ENCODE data around the gene ASRGL1. TPM values are rescaled to one million over a fixed set of nuclear protein-coding genes. Genes with fewer than 3 reads are reported as not detected.
"Not testable (repeated sequence)": the region's sequence is repeated elsewhere in the genome, so short reads cannot be mapped to it uniquely, and the experiment has no call there.

ASRGL1 gene
- total RNA-seq, 2 experiments from 2014 or later = 9.2 to 10.2 TPM

GRCh38 chr11:62360685-62361084 lies 23.4 kb downstream of the ASRGL1 start:
- no TSS peak for BruUV-seq (replicated peaks)
- no peaks in the 10 kb centered on the region for H4K20me1 ChIP-seq (ENCODE audit: insufficient read depth, low read length)
- H3K4me1 ChIP-seq (ENCODE audit: insufficient read depth, low read length, poor library complexity, severe bottlenecking) = no peaks in the 10 kb centered on the region
- no peaks in the 10 kb centered on the region for H3K79me2 ChIP-seq (ENCODE audit: insufficient read depth, low read depth, low read length)
- H3K4me3 ChIP-seq (ENCODE audit: low read depth, low read length, poor library complexity, severe bottlenecking) = no peak overlapping the region
- no peak for TF ChIP-seq CTCF (conservative IDR thresholded peaks at IDR 0.05; ENCODE audit: low read length)
- no peak for TF ChIP-seq EZH2phosphoT487 (IDR thresholded peaks at IDR 0.05; ENCODE audit: borderline replicate concordance, low read depth, low read length)
- intact Hi-C loops (cut with micrococcal nuclease; ENCODE audit: unreplicated experiment) = no loop called here
- H2AFZ ChIP-seq (ENCODE audit: low read length) = no peak overlapping the region
- H3K36me3 ChIP-seq (ENCODE audit: insufficient read depth, low read length) = 0 out of 2 replicates have a peak, but pooled peaks cover 4% of the 10 kb centered on the region
- CTCF ChIA-PET (ENCODE audit: unreplicated experiment) = no interaction called here
- POLR2A ChIA-PET = no interaction called here
- no peaks in the 10 kb centered on the region for H3K9me3 ChIP-seq (ENCODE audit: low read length)
- H3K27ac ChIP-seq (ENCODE audit: low read depth, low read length, poor library complexity, severe bottlenecking) = no peak overlapping the region
- DNase-seq (ENCODE audit: low spot score) = no peak
- H3K4me2 ChIP-seq (ENCODE audit: low read length) = no peak overlapping the region
- H3K9me2 ChIP-seq (ENCODE audit: insufficient read depth, low read length) = no peaks in the 10 kb centered on the region

GRCh38 chr11:62368861-62369477 lies 31.7 kb downstream of the ASRGL1 start:
- H3K27ac ChIP-seq (ENCODE audit: low read depth, low read length, poor library complexity, severe bottlenecking); H3K9me3 ChIP-seq (ENCODE audit: low read length); H4K20me1 ChIP-seq (ENCODE audit: insufficient read depth, low read length); POLR2A ChIA-PET; CTCF ChIA-PET (ENCODE audit: unreplicated experiment); H2AFZ ChIP-seq (ENCODE audit: low read length); BruUV-seq (replicated peaks); intact Hi-C loops (cut with micrococcal nuclease; ENCODE audit: unreplicated experiment); H3K4me1 ChIP-seq (ENCODE audit: insufficient read depth, low read length, poor library complexity, severe bottlenecking); H3K36me3 ChIP-seq (ENCODE audit: insufficient read depth, low read length); H3K4me2 ChIP-seq (ENCODE audit: low read length); H3K79me2 ChIP-seq (ENCODE audit: insufficient read depth, low read depth, low read length); DNase-seq (ENCODE audit: low spot score); H3K4me3 ChIP-seq (ENCODE audit: low read depth, low read length, poor library complexity, severe bottlenecking); H3K9me2 ChIP-seq (ENCODE audit: insufficient read depth, low read length): not testable (repeated sequence)

GRCh38 chr11:62370743-62371440 lies 33.6 kb downstream of the ASRGL1 start:
- BruUV-seq (replicated peaks) = no TSS peak
- Histone ChIP-seq H3K4me2 (ENCODE audit: low read length) (no peak overlapping the region), H3K27ac (ENCODE audit: low read depth, low read length, poor library complexity, severe bottlenecking) (no peak overlapping the region), H2AFZ (ENCODE audit: low read length) (no peak overlapping the region), H3K79me2 (ENCODE audit: insufficient read depth, low read depth, low read length) (no peaks in the 10 kb centered on the region), H4K20me1 (ENCODE audit: insufficient read depth, low read length) (no peaks in the 10 kb centered on the region), H3K9me3 (ENCODE audit: low read length) (no peaks in the 10 kb centered on the region), H3K4me1 (ENCODE audit: insufficient read depth, low read length, poor library complexity, severe bottlenecking) (no peaks in the 10 kb centered on the region), H3K36me3 (ENCODE audit: insufficient read depth, low read length) (no peaks in the 10 kb centered on the region), H3K9me2 (ENCODE audit: insufficient read depth, low read length) (no peaks in the 10 kb centered on the region), H3K4me3 (ENCODE audit: low read depth, low read length, poor library complexity, severe bottlenecking) (no peak overlapping the region)
- POLR2A ChIA-PET = interaction anchor here (0.7 kb wide), 1 partner anchor 27 kb away, joined by 4 read pairs; no protein-coding TSS in a partner anchor
- intact Hi-C loops (cut with micrococcal nuclease; ENCODE audit: unreplicated experiment) = no loop called here
- CTCF ChIA-PET (ENCODE audit: unreplicated experiment) = no interaction called here
- no peak for DNase-seq (ENCODE audit: low spot score)
- no peak for TF ChIP-seq EZH2phosphoT487 (IDR thresholded peaks at IDR 0.05; ENCODE audit: borderline replicate concordance, low read depth, low read length)
- TF ChIP-seq CTCF (conservative IDR thresholded peaks at IDR 0.05; ENCODE audit: low read length) = no peak

All from OCI-LY7 (cell line).